IPS-18c (cell line): ENCODE data around the gene OPHN1.

ENCODE experiments used
- H3K4me3 ChIP-seq: 2 replicates; pipeline ENCODE4 v1.7.0; 2013; ENCODE audit warnings: low read depth, mild to moderate bottlenecking, low read length, moderate library complexity; ENCODE audit not compliant: insufficient read depth
- H3K9me3 ChIP-seq: one replicate; pipeline ENCODE4 v1.6.1; 2013; ENCODE audit warnings: mild to moderate bottlenecking, low read length, moderate library complexity; ENCODE audit not compliant: control insufficient read depth, insufficient read depth

The OPHN1 gene, protein sequence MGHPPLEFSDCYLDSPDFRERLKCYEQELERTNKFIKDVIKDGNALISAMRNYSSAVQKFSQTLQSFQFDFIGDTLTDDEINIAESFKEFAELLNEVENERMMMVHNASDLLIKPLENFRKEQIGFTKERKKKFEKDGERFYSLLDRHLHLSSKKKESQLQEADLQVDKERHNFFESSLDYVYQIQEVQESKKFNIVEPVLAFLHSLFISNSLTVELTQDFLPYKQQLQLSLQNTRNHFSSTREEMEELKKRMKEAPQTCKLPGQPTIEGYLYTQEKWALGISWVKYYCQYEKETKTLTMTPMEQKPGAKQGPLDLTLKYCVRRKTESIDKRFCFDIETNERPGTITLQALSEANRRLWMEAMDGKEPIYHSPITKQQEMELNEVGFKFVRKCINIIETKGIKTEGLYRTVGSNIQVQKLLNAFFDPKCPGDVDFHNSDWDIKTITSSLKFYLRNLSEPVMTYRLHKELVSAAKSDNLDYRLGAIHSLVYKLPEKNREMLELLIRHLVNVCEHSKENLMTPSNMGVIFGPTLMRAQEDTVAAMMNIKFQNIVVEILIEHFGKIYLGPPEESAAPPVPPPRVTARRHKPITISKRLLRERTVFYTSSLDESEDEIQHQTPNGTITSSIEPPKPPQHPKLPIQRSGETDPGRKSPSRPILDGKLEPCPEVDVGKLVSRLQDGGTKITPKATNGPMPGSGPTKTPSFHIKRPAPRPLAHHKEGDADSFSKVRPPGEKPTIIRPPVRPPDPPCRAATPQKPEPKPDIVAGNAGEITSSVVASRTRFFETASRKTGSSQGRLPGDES

DNA sequence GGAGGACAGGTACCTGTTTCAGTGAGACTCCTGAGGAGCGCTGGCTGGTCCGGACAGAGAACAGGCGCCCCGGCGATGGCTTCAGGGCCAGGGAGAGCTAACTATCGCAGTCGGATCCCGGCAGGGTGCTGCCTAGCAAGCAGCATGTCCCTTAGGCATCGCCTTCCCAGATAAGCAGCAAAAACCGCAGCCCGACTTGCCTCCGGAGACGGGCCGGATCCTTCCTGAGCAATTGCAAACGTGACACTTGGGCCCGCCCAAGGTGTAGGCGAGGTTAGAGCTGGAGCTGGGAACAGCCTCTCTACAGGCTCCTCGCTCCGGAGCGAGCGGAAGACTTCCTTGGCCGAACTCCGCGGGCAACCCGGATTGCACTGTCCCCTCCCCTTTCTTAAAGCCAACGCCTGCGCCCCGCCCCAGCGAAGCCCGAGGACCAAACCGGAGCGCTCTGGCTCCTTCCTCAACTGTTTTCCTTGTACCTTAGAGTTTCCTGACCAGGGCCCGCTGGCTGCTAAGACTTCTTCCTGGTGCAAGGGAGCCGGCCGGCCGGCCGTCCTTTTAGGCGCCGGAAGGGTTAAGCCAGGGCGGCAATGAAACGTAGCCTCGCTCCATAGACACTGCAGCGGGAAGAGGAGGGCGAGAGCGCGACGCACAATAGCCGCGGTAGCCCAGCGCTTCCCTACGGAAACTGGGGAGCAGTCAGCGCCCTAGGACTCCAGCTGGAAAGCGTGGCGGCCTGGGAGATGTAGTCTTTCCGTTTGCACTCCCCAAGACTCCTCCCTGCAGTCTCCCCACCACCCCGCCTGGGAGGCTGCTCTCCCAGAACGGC, at the start of gene OPHN1:
TSS of gene OPHN1 (minus strand) at position 341 of the 826 bp plus-strand sequence. CDS start 475 bp downstream, outside the sequence.
- Histone ChIP-seq H3K9me3 (peaks cover 6% of the 10 kb centered on the region), H3K4me3 (peak within 1 kb of the TSS; percentile 64)

DNA sequence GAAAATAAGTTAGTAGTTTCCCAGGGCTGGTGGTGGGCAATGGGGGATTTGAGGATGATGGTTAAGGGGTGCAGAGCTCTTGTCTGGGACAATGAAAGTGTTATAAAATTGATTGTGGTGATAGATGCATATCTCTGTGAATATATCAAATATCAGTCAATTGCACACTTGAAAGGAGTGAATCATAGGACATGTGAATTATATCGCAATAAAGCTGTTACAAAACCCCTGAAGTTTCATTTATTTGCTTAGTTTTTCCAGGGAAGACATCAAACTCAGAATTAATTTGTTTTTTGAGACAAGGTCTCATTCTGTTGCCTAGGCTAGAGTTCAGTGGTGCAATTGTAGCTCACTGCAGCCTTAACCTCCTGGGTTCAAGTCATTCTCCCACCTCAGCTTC, 47.7 kb upstream of the OPHN1 start:
- H3K9me3 ChIP-seq, result peaks cover 5% of the 10 kb centered on the region
- H3K4me3 ChIP-seq, result no peak overlapping the region

DNA sequence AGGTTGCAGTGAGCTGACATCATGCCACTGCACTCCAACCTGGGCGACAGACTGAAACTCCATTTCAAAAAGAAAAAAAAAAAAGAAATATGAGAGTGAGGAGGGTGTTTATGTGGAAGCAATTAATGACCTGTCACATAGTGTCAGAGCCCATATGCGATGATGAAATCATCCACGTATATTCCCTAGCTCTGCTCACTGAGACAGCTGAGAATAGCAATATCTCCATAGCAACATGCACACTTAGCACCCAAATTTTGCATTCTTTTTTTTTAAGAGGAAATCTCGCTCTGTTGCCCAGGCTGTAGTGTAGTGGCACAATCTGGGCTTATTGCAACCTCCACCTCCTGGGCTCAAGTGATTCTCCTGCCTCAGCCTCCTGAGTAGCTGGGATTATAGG, 31.5 kb upstream of the OPHN1 start:
- Histone ChIP-seq H3K4me3 (no peak overlapping the region), H3K9me3 (peaks cover 3% of the 10 kb centered on the region)

DNA sequence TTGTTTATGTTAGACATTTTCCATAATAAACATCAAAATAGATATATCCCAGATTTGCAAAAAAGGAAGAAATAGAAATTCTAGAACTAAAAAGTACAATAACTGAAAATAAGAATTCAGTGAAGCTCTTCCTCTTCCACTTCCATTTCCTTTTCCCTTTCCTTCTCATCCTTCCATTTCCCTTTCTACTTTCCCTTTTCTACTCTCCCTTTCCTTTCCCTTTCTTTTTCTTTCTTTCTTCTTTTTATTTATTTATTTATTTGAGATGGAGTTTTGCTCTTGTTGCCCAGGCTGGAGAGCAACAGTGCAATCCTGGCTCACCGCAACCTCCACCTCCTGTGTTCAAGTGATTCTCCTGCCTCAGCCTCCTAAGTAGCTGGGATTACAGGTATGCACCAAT, 30.6 kb upstream of the OPHN1 start:
- peaks cover 7% of the 10 kb centered on the region for H3K9me3 ChIP-seq
- no peak overlapping the region for H3K4me3 ChIP-seq

DNA sequence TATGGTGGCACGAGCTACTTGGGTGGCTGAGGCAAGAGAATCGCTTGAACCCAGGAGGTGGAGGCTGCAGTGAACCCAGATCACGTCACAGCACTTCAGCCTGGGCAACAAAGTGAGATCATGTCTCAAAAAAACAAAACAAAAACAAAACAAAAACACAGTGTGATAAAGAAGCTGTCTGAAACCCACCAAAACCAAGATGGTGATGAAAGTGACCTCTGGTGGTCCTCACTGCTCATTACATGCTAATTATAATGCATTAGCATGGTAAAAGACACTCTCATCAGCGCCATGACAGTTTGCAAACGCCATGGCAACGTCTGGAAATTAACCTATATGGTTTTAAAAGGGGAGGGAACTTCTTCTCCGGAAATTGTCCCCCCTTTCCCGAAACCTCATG, 29.4 kb upstream of the OPHN1 start:
- Histone ChIP-seq H3K9me3 (peaks cover 7% of the 10 kb centered on the region), H3K4me3 (no peak overlapping the region)

DNA sequence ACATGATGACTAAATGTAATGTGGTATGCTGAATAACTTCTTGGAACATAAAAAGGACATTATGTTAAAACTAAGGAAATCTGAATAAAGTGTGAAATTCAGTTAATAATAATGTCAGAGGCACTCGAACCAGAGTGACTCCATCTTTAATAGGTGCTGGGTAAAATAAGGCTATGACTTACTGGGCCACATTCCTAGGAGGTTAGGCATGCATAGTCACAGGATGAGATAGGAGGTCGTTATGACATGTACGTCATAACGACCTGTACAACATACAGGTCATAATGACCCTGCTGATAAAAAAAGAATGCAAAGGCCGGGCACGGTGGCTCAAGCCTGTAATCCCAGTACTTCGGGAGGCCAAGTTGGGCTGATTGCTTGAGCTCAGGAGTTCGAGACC, 28.9 kb upstream of the OPHN1 start:
- no peak overlapping the region for H3K4me3 ChIP-seq
- H3K9me3 ChIP-seq, result peaks cover 7% of the 10 kb centered on the region

DNA sequence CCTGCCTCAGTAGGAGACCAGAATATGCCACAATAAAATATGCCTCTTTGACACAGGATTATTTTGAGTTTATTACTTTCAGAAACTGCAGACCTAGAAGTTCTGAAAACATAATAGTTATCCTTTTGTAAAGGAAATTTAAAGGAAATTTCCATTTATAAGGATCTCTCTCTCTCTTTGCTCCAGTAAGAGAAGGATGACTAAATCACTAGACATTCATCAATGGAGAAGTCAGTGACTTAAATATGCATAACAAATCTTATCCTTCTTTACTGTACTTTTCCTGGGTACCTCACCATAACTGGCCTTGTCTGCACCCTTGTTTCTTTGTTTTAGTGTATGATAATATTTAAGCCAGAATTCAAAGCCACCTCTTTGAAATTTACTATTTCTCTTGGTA, 28.3 kb upstream of the OPHN1 start:
- no peak overlapping the region for H3K4me3 ChIP-seq
- peaks cover 9% of the 10 kb centered on the region for H3K9me3 ChIP-seq

DNA sequence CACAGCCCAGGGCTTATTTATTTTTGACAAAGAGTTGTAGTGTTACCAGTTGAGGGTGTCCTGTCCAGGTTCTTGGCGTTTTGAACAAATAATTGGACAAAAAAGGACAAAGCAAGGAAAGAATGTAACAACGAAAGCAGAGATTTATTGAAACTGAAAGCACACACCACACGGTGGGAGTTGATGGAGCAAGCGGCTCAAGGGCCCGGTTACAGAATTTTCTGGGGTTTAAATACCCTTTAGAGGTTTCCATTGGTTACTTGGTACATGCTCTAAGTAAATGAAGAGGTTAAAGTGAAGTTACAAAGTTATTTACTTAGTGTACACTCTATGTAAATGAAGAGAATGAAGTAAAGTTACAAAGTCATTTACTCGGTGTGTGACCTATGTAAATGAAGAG, 27.8 kb upstream of the OPHN1 start:
- H3K9me3 ChIP-seq, result peaks cover 9% of the 10 kb centered on the region
- H3K4me3 ChIP-seq, result no peak overlapping the region

DNA sequence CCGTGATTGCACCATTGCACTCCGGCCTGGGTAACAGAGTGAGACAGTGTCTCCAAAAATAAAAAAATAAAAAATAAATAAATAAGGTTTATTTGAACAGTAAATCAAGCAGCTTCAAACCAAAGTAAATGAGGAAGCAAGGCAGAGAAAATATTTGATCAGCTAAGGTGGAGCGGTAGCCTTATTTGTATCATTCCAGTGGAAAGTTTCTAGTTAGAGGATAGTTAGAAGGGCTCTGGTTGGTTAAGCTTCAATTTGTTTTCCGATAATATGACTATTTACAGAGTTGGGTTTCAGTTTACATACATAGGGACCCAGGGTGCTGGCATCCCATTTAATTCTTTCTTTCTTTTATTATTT, 21.8 kb upstream of the OPHN1 start:
- Histone ChIP-seq H3K4me3 (no peak overlapping the region), H3K9me3 (peaks cover 6% of the 10 kb centered on the region)

DNA sequence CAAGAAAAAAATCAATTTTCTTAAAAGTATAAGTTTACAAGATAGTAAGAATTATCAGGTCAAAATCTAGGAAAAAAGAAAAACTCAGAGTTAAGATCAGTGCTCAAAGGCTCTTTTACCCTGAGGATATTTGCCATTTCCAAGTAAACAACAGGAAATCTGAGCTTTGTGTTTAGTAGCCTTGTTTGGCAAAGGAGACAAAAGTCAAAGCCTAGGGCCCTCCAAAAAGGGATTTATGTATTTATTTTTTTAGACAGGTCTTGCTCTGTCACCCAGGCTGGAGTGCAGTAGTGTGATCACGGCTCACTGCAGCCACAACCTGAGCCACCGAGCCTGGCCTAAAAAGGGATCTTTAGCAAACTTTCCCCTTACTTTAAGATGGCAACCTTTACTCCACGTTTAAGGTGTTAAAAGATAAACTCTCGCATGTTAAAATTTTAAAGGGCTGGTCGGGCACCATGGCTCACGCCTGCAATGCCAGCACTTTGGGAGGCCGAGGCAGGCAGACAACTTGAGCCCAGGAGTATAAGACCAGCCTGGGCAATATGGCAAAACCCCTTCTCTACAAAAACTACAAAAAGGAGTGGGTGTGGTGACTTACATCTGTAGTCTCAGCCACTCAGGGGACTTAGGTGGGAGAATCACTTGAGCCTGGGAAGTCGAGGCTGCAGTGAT, 21.3 kb upstream of the OPHN1 start:
- Histone ChIP-seq H3K9me3 (peaks cover 5% of the 10 kb centered on the region), H3K4me3 (no peak overlapping the region)

DNA sequence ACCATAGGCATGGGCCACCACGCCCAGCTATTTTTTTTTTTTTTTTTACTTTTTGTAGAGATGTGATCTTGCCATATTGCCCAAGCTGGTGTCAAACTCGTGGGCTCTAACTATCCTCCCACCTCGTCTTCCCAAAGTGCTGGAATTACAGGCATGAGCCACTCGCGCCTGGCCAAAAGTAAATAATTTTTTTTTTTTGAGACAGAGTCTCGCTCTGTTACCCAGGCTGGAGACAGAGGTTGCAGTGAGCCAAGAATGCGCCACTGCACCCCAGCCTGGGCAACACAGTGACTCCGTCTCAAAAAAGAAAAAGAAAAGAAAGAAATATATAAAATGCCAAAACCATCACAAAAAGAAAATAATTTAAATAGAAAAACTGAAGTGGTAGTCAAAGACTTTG, 18.4 kb upstream of the OPHN1 start:
- H3K9me3 ChIP-seq, result no peaks in the 10 kb centered on the region
- H3K4me3 ChIP-seq, result no peak overlapping the region

DNA sequence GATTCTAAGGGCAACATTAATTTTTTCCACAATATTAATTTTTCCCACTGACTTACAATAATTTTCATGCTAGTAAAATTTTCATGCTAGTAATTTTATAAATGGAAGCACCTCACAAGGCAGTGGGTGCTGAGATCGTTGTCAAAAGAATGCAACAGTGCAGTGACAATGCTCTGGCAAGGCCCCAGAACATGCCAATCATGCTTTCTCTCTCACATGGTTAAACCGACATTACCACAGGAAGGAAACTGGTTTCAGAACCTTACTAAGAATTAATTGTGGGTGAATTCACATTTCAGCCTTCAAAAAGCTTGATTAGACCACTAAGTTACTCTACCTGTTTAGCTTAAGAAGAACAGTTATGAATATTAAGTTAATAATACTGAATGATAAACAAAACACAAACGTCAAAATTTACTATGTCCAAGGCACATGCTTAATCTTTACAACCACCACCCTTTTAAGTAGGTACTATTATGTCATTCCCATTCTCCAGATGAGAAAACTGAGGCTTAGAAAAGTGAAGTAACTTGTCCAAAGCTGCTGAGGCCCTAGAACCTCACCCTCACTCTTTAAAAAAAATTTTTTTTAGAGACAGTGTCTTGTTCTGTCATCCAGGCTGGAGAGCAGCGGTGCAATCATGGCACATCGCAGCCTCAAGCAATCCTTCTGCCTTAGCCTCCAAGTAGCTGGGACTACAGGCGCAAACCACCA, 10.0 kb upstream of the OPHN1 start:
- Histone ChIP-seq H3K4me3 (no peak overlapping the region), H3K9me3 (no peaks in the 10 kb centered on the region)

DNA sequence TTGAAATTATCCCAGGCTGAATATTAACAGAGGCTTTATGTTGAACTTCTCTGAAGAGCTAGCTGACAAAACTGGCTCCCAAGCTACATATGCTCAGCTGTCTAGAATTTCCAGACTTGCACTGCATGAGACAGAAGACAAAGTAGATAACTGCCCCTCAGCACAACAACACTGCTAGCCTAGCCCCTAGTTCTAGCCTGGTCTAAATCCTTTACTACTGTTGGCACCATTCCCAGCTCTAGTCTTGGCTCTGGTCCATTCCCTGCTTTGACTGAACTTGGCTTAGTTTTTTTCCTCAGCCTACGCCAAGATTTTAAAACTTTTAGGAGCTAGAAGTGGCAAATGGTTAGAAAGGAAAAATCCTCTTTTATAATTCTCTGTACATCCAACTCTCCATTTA, 7.6 kb upstream of the OPHN1 start:
- Histone ChIP-seq H3K9me3 (no peaks in the 10 kb centered on the region), H3K4me3 (no peak overlapping the region)

DNA sequence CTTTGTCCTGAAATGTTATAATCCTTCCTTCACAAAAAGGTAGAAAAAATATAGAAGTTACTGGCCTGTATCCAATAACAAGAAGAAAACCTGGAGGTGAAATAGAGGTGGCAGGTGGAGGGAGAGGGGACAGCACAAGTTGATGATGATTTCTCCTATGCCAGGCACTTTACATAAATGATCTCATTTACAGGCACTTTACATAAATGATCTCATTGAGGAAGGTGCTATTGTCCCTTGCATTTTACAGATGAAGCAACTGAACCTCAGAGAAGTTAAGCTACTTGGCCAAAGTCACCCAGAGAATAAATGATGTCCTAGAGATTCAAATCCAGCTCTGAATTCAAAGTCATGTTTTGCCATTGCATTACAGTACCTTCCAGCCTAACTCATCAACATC, 7.1 kb upstream of the OPHN1 start:
- H3K9me3 ChIP-seq, result no peaks in the 10 kb centered on the region
- no peak overlapping the region for H3K4me3 ChIP-seq

DNA sequence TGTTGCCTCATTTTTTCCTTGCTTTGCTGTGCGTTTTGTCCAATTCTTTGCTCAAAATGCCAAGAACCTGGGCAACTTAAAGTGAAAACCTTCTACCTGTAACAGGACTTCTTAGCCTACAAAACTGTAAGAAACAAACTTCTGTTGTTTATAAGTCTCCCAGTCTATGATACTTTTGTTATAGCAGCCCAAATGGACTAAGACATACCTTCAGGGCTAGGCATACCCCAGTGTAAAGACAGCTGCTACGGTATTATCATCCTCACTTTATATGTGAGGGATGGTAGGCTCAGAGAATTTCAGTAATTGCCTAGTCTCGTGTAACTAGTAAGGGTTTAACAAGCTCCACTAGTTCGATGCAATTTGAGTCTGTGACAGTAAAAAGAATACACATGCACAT, 6.0 kb upstream of the OPHN1 start:
- Histone ChIP-seq H3K4me3 (no peak overlapping the region), H3K9me3 (peaks cover 2% of the 10 kb centered on the region)

DNA sequence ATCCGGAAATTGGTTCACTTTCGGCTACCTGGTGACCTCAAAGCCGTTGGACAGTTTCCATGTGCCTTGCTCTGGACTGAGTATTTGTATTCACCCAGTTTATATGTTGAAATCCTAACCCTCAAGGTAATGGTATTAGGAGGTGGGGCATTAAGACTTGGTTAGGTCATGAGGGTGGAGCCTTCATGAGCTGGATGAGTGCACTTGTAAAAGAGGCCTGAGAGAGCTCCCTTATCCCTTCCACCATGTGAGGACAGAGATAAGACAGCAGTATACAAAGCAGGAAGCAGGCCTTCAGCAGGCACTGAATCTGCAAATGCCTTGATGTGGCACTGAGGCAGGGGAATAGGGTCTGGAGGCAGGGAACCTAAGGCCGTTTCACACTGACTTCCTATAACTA, 5.3 kb upstream of the OPHN1 start:
- peaks cover 6% of the 10 kb centered on the region for H3K9me3 ChIP-seq
- H3K4me3 ChIP-seq, result no peak overlapping the region

DNA sequence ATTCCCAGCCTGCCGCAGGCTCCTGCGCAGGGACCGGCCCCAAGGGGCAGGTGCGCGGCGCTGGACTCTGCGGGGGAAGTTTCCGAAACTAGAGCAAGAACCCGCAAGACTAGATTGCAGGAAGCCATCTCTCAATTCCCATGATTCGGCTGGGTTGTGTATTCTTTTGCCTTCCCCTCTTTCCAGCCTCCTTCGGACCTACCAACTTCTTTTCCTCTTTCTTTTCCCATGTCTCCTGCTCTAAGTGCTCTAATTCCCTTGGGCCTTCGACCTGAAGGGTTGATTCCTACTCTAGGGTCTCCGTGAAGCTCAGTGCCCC, 645 bp upstream of the OPHN1 start:
- peaks cover 6% of the 10 kb centered on the region for H3K9me3 ChIP-seq
- H3K4me3 ChIP-seq, result peak overlapping the region; percentile 64
